Fibroblast of lung (primary cell): Measurements from ENCODE around the gene CPTP.

Experiments
- CTCF ChIP-seq, 2 donors: IDR thresholded peaks in 1 of 2; conservative IDR thresholded peaks in 1 of 2; 1 replicate in 1 of 2; 2 replicates in 1 of 2; pipeline ENCODE4 v1.5.1; 2011 to 2012; ENCODE audit warnings: low read length in 2 of 2, control low read depth in 1 of 2, inconsistent platforms in 1 of 2, low read depth in 1 of 2, mild to moderate bottlenecking in 1 of 2
- EZH2 ChIP-seq: IDR thresholded peaks from 2 replicates; pipeline ENCODE4 v1.5.1; 2012; ENCODE audit warnings: low read length, control low read depth, mild to moderate bottlenecking; ENCODE audit errors: missing control alignments

- TF ChIP-seq CTCF (conservative IDR thresholded peaks at IDR 0.05 in 1 of 2, IDR thresholded peaks at IDR 0.05 in 1 of 2; ENCODE audit: low read depth in 1 of 2, low read length in 2 of 2) (no peak), EZH2 (no peak)
Measured at GRCh38 chr1:1374589-1374928, 50.0 kb downstream of the CPTP start.
